Nephron (organoid): Measurements from ENCODE around the gene HHIPL1.
A peak's percentile ranks its signal among the peaks of the same experiment; 100 is the strongest.

ENCODE experiments used
- H3K27ac Mint-ChIP-seq, 3 experiments: 2 replicates each; pipeline ENCODE4 v1.8.0; 2020; ENCODE audit warnings: mixed read lengths in 3 of 3, mild to moderate bottlenecking in 2 of 3, moderate library complexity in 1 of 3
- H3K27me3 Mint-ChIP-seq: 2 replicates; pipeline ENCODE4 v1.8.0; 2021; ENCODE audit warnings: low read depth, mild to moderate bottlenecking, moderate library complexity, mixed read lengths
- H3K36me3 Mint-ChIP-seq: 2 replicates; pipeline ENCODE4 v1.8.0; 2020; ENCODE audit warnings: low read depth, mixed read lengths
- H3K4me1 Mint-ChIP-seq: 2 replicates; pipeline ENCODE4 v1.8.0; 2020; ENCODE audit warnings: mixed read lengths
- H3K4me3 Mint-ChIP-seq, 3 experiments: 2 replicates each; pipeline ENCODE4 v1.8.0; 2020; ENCODE audit warnings: mild to moderate bottlenecking in 3 of 3, mixed read lengths in 3 of 3, moderate library complexity in 2 of 3
- H3K9me3 Mint-ChIP-seq: 2 replicates; pipeline ENCODE4 v1.8.0; 2020; ENCODE audit warnings: mixed read lengths
- CTCF ChIP-seq, 3 experiments: fragments of 200-600 bp; sonication (generic); IDR thresholded peaks; one replicate each; pipeline ENCODE4 v1.5.0; 2021; ENCODE audit warnings: antibody characterized with exemption in 3 of 3; ENCODE audit not compliant: unreplicated experiment in 3 of 3

Gene HHIPL1

DNA sequence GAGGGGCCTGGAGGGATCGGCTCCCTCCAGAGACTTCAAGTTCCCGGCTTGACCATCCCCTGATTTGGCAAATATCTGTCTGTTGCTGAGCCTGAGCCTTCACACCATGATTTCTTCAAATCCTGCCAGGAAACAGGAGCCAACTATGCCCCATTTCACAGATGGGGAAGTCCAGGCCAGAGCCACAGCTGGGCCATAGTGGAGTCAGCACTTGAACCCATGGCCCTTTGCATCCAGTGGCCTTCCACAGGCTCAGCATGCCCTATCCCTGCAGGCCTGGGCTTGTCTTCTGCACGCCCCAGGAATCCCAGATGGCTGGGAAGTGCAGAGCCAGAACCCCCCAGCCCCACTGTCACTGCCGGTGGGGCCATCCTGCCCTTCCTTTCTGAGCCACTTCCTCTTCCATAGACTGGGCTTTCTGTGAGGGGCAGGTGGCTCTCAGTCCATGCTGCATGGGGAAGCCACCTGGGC is 84.1 kb downstream of the HHIPL1 start:
- Mint-ChIP-seq H3K27ac (peak overlapping the region in 1 of 3 experiments; percentile 31), H3K9me3 (no peaks in the 10 kb centered on the region), H3K4me1 (peaks cover 14% of the 10 kb centered on the region), H3K4me3 (no peak overlapping the region), H3K36me3 (no peaks in the 10 kb centered on the region), H3K27me3 (peaks cover 13% of the 10 kb centered on the region)
- TF ChIP-seq CTCF (IDR thresholded peaks at IDR 0.05; ENCODE audit: unreplicated experiment in 3 of 3) = no peak
